ENCODE measurements around the gene TLR5. TPM values are rescaled to one million over a fixed set of nuclear protein-coding genes. Genes with fewer than 3 reads are reported as not detected.
A peak's percentile ranks its signal among the peaks of the same experiment; 100 is the strongest.

The TLR5 gene
- total RNA-seq, 1 donor: not detected

DNA sequence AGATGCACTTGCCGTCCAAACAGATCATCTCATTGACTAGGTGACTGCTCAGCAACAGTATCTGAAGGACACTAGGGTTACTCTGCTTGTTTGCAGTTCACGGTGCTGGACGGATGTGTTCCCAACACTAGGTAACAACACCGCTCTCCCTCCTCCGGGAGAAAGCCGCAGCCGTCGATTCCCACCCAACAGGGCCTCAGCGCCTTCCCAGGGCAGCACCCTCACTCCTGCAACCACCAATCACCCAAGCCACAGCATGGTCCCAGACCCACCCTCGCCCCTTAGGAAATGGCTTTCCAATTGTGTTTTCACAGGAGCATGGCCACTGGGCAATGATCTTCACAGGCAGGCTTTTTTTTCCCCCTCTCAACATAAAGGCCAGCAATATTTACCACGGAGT lies 779 bp downstream of the TLR5 start:
- TF ChIP-seq, protein P1, sequence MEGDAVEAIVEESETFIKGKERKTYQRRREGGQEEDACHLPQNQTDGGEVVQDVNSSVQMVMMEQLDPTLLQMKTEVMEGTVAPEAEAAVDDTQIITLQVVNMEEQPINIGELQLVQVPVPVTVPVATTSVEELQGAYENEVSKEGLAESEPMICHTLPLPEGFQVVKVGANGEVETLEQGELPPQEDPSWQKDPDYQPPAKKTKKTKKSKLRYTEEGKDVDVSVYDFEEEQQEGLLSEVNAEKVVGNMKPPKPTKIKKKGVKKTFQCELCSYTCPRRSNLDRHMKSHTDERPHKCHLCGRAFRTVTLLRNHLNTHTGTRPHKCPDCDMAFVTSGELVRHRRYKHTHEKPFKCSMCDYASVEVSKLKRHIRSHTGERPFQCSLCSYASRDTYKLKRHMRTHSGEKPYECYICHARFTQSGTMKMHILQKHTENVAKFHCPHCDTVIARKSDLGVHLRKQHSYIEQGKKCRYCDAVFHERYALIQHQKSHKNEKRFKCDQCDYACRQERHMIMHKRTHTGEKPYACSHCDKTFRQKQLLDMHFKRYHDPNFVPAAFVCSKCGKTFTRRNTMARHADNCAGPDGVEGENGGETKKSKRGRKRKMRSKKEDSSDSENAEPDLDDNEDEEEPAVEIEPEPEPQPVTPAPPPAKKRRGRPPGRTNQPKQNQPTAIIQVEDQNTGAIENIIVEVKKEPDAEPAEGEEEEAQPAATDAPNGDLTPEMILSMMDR (IDR thresholded peaks at IDR 0.05; ENCODE audit: insufficient read depth, low read depth, low read length): no peak
- no peak for DNase-seq (ENCODE audit: low read depth)
- no peak overlapping the region for H3K4me3 ChIP-seq (ENCODE audit: low read depth, low read length)

DNA sequence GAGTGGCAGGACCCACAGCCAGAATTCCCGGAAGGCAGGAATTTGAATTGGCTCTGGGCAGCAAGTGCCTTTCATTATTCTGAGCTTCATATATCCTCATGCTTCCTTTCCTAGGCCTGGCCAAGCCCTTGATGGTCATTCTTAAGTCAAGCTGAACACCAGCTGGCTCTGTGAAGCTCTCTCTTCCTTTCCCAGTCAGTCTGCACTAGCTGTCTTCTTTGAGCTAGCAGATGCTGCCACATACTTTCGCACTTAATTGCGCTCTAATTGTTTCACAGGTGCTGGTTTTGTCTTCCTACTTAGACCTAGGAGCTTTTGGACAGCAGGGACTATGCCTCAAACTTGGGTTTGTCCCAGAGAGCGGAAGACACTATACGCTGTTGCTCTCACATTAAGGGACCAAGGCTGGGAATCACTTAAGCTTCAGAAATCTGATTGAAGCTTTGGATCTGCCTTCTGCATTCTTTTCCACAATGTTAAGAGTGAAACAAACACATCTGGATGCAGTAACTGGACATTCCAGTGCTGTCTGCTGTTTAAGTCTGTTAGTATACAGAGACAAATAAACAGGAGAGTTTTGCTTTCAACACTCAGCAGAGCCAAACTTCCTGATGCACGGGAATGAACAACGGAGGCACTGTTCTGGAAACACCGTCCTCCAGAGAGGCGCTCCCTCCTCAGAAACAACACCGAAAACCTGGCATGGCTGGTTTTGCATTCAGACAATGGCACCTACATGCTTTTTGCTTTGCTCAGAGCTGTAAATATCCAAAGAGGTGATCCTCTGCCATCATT lies 2.2 kb downstream of the TLR5 start:
- TF ChIP-seq, protein P1 (IDR thresholded peaks at IDR 0.05; ENCODE audit: insufficient read depth, low read depth, low read length): no peak
- H3K4me3 ChIP-seq (ENCODE audit: low read depth, low read length): no peak overlapping the region
- DNase-seq (ENCODE audit: low read depth): peak; percentile 37

DNA sequence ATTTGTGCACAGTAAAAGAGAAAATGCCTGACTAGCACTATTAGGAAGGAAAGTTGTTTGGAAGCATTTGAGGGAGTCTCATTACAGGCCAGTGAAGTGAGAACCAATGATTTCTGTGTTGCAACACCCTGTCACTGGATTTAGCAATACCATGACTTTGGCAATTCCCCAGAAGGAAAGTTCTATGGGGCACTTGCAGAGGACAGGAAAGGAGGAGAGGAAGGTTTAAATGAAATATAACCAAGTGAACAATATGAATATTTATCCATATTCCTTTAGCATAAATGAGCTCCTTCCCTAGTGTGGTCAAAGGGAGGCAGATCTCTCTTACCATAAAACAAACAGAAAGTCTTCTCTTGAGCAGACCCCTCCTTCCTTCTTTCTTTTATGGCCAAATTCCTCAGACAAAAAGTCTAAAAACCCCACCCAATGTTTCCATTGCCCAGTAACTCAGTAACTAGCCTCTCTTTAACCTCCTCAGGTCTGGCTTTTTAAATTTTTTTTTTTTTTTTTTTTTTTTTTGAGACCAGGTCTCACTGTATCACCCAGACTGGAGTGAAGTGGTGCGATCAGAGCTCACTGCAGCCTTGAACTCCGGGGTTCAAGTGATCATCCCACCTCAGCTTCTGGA lies 5.5 kb downstream of the TLR5 start:
- no peak overlapping the region for H3K4me3 ChIP-seq (ENCODE audit: low read depth, low read length)
- DNase-seq (ENCODE audit: low read depth): peak; percentile 85
- TF ChIP-seq, protein P1 (IDR thresholded peaks at IDR 0.05; ENCODE audit: insufficient read depth, low read depth, low read length): no peak

- H3K4me3 ChIP-seq (ENCODE audit: low read depth, low read length): no peak overlapping the region
- TF ChIP-seq, protein P1 (IDR thresholded peaks at IDR 0.05; ENCODE audit: insufficient read depth, low read depth, low read length): no peak
- no peak for DNase-seq (ENCODE audit: low read depth)
Observed at GRCh38 chr1:223136086-223136485, 7.0 kb downstream of the TLR5 start.

GRCh38 chr1:223135176-223135942 lies 7.7 kb downstream of the TLR5 start:
- TF ChIP-seq, protein P1 (IDR thresholded peaks at IDR 0.05; ENCODE audit: insufficient read depth, low read depth, low read length): no peak
- DNase-seq (ENCODE audit: low read depth): no peak
- no peak overlapping the region for H3K4me3 ChIP-seq (ENCODE audit: low read depth, low read length)

- peak overlapping the region; percentile 27 for H3K4me3 ChIP-seq (ENCODE audit: low read depth, low read length)
- TF ChIP-seq, protein P1 (IDR thresholded peaks at IDR 0.05; ENCODE audit: insufficient read depth, low read depth, low read length): peak; percentile 97
- DNase-seq (ENCODE audit: low read depth): peak; percentile 81
Observed at GRCh38 chr1:223133824-223134435, 9.1 kb downstream of the TLR5 start.

All from fibroblast of villous mesenchyme (primary cell).